Psoas muscle (tissue), 8 donors: Measurements from ENCODE around the gene LITAFD. TPM values are rescaled to one million over a fixed set of nuclear protein-coding genes. Genes with fewer than 3 reads are reported as not detected.
"Not testable (repeated sequence)": the region's sequence is repeated elsewhere in the genome, so short reads cannot be mapped to it uniquely, and the experiment has no call there.

ENCODE experiments used
- ATAC-seq, 4 donors: fragments of 200-7000 bp; cut with Tn5 transposase; one replicate each; pipeline ENCODE4 v1.9.1; 2020; ENCODE audit warnings: moderate library complexity in 3 of 4, mild to moderate bottlenecking in 2 of 4
- DNase-seq, 2 donors: peaks; one replicate each; pipeline ENCODE4 v3.0.0-alpha.2; 2020
- H3K27ac ChIP-seq: fragments of 200-600 bp; one replicate; pipeline ENCODE4 v1.8.0; 2022
- H3K27me3 ChIP-seq, 3 donors: fragments of 200-600 bp in 1 of 3; one replicate each; pipeline versions ENCODE4 v1.6.1 to v1.8.0; 2013 to 2022; ENCODE audit warnings: low read length in 2 of 3, mild to moderate bottlenecking in 2 of 3, moderate library complexity in 1 of 3; ENCODE audit not compliant: insufficient read depth in 3 of 3
- H3K36me3 ChIP-seq, 2 donors: fragments of 200-600 bp in 1 of 2; one replicate each; pipeline versions ENCODE4 v1.6.1 to v1.8.0; 2013 to 2022; ENCODE audit warnings: low read depth in 1 of 2, mild to moderate bottlenecking in 1 of 2, moderate library complexity in 1 of 2; ENCODE audit not compliant: insufficient read depth in 1 of 2
- H3K4me1 ChIP-seq: fragments of 200-600 bp; one replicate; pipeline ENCODE4 v1.8.0; 2022
- H3K4me3 ChIP-seq: fragments of 200-600 bp; one replicate; pipeline ENCODE4 v1.8.0; 2022; ENCODE audit warnings: mild to moderate bottlenecking
- H3K9me3 ChIP-seq: fragments of 200-600 bp; one replicate; pipeline ENCODE4 v1.8.0; 2022
- WGBS, 3 donors: extraction: QIAGEN DNeasy Blood & Tissue Kit; methylation state at CpG; one replicate each; pipeline versions ENCODE4 v1.1.6 to v1.1.7; 2013; 5-methylcytosine and 5-hydroxymethylcytosine counted together
- intact Hi-C, 2 donors: fragments of 100-400 bp; cut with DNase I; formaldehyde crosslinking; loops; one replicate each; pipeline versions ENCODE4 v1.11.0 to v1.14.2; 2022
- polyA plus RNA-seq, 3 donors: library from polyadenylated mRNA; stranded (reverse); fragments of 200-250 nt; gene quantifications; one replicate each; pipeline ENCODE4 v1.2.3, GENCODE V29; 2013
- total RNA-seq, 4 donors: library from RNA; stranded (reverse); fragmentation: NEBNext Ultra II Directional in 2 of 4; extraction: Animal tissue kit (Norgen Biotek cat#: 25700) in 2 of 4; gene quantifications; one replicate each; pipeline versions ENCODE4 v1.2.1 to v1.2.4, GENCODE V29; 2021 to 2023
- TF ChIP-seq, protein P1 (sequence below): fragments of 200-600 bp; IDR thresholded peaks from one replicate; pipeline ENCODE4 v1.8.0; 2022; ENCODE audit warnings: antibody characterized with exemption
- donor health status: healthy with polysubstance abuse.
- donor health status: DM: no; HTN: no; CAD: no; lungs with moderate emphysema.
- donor health status: Bipolar disorder and iron deficiency.
- donor health status: healthy.
- donor health status: DM: yes; HTN: yes; CAD: no.
- donor health status: DM: no; HTN: no; CAD: no.
- donor health status: DM: no; HTN: no; CAD: no.
- donor health status: DM: yes; HTN: yes; CAD: no.

The LITAFD gene
- total and polyA plus RNA-seq, 7 donors = not detected

DNA sequence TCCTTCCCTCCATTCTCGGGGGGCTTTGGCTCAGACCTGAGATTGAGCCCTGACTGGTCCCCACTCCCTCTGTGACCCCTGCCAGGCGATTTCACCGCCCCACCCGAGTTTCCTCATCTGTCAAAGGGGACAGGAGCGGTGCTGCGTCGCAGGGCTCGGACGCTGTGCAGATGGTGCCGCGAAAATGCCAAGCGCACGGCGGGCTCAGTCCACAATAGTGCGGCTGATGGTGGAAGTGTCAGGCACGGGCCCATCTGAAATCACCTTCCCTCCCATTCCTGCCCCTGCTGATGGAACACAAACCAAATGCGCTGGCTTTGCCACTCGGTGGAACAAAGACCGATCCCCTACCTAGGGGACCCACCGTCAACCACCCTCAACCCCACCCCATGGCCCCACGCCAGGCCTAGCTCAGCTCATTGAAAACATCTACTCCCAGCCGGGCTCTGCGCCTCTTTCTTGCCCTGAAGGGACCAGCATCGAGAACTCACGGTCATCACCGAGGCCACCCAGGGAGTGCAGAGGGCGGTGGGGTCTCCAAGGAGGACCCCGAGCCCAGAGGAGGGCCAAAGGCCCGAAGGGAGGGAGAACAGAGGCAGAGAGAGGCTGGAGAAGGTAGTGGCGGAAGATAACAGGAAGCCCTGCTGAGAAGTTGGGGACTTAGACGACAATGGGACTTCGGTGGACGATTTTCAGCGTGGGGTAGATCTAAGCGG lies 14.8 kb upstream of the LITAFD start:
- H3K4me3 ChIP-seq = peak overlapping the region; percentile 72
- intact Hi-C loops = loop anchor here in 1 of 2 donors (5.0 kb wide), 1 partner anchor 70 kb away; the partner anchor contains the start of genes PMM2 and TMEM186
- peaks cover 6% of the 10 kb centered on the region for H3K4me1 ChIP-seq
- TF ChIP-seq, protein P1, sequence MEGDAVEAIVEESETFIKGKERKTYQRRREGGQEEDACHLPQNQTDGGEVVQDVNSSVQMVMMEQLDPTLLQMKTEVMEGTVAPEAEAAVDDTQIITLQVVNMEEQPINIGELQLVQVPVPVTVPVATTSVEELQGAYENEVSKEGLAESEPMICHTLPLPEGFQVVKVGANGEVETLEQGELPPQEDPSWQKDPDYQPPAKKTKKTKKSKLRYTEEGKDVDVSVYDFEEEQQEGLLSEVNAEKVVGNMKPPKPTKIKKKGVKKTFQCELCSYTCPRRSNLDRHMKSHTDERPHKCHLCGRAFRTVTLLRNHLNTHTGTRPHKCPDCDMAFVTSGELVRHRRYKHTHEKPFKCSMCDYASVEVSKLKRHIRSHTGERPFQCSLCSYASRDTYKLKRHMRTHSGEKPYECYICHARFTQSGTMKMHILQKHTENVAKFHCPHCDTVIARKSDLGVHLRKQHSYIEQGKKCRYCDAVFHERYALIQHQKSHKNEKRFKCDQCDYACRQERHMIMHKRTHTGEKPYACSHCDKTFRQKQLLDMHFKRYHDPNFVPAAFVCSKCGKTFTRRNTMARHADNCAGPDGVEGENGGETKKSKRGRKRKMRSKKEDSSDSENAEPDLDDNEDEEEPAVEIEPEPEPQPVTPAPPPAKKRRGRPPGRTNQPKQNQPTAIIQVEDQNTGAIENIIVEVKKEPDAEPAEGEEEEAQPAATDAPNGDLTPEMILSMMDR = no peak
- no peaks in the 10 kb centered on the region for H3K9me3 ChIP-seq
- peaks cover 0 to 34% (median 8%) of the 10 kb centered on the region in 3 donors for H3K27me3 ChIP-seq
- H3K36me3 ChIP-seq = no peaks in the 10 kb centered on the region
- 3 to 9% (median 5%) methylated on average over 35 of the region's 35 CpGs for WGBS, 3 donors
- H3K27ac ChIP-seq = peak overlapping the region; percentile 60
- DNase-seq (peak; percentile 46 to 69), ATAC-seq (no peak)

DNA sequence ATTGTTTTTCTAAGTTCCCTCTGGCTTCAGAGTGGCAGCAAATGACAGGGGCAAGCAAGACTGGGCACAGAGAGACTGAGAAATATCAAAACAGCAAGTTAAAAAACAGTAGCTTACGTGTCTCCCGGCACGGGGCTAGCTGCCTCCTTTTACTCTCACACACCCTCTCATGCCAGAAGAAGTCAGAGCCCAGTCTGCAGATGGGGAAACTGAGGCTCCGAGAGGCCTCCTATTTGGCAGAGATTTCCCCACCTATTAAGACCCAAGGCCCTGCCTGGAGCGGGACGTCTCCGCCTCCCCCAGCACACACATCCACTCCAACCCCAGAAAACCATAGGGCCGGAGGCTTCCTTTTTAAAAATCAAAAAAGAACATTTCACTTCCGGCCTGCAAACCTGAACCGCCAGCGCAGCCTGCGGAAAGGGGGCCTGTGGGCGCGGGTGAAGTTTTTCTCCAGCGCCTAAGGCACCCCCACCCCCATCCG lies 14.2 kb upstream of the LITAFD start:
- DNase-seq (no peak), ATAC-seq (no peak)
- no peaks in the 10 kb centered on the region for H3K36me3 ChIP-seq
- peaks cover 6% of the 10 kb centered on the region for H3K4me1 ChIP-seq
- peak overlapping the region; percentile 60 for H3K27ac ChIP-seq
- peak overlapping the region; percentile 72 for H3K4me3 ChIP-seq
- WGBS, 3 donors = 0 to 2% (median 1%) methylated on average over 16 of the region's 16 CpGs
- intact Hi-C loops = loop anchor here in 1 of 2 donors (5.0 kb wide), 1 partner anchor 71 kb away; the partner anchor contains the start of genes PMM2 and TMEM186
- H3K27me3 ChIP-seq = peaks cover 0 to 34% (median 8%) of the 10 kb centered on the region in 3 donors
- H3K9me3 ChIP-seq = no peaks in the 10 kb centered on the region
- TF ChIP-seq, protein P1 = no peak

DNA sequence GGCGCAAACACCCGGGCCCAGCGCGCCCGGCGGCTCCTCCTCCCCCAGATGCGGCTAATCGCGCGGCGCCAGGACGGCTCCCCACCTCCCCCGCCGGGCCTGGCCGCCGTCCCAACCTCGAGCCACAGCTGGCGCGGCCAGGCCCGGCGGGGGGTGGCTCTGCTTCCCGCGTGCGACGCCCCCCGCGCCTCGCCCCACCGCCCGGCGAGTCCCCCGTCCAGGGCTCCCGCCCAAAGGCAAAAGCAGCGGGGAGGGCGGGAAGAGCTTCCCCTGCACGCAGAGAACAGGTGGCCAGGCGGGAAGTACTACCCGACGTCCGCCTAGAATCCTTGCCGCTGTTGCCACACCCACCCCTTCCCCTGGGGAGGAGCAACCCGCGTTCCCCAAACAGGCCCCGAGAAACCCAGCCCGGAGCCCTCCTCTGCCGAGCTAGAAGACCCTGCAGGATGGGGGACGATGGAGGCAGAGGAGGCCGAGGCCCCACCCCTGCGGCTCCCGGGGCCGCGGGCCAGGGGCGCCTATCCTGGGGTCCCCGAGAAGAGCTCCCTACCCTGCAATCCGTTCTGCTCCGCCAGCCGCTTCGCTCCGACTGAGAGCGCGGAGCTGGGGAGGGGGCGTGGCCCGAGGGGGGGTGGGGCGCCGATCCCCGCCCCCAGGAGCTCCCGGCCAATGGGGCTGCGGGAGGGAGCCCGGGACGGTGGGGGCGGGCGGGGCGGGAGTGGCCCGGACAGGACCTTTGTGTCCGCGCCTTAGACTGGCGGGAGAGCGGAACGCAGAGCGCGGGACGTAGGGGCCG lies 13.5 kb upstream of the LITAFD start, which contains the start of gene CARHSP1:
CARHSP1 (minus strand) TSS at position 591 of the 796 bp plus-strand sequence. CDS start 9,678 bp downstream, outside the sequence.
- Histone ChIP-seq H3K4me3 (peak within 1 kb of the TSS; percentile 72), H3K9me3 (no peaks in the 10 kb centered on the region), H3K27ac (peak within 1 kb of the TSS; percentile 60), H3K4me1 (peaks cover 6% of the 10 kb centered on the region), H3K36me3 (no peaks in the 10 kb centered on the region), H3K27me3 (peaks cover 0 to 34% (median 8%) of the 10 kb centered on the region in 3 donors)
- TF ChIP-seq, protein P1 = no peak
- intact Hi-C loops = loop anchor here in 1 of 2 donors (5.0 kb wide), 1 partner anchor 71 kb away; the partner anchor contains the start of genes PMM2 and TMEM186
- peak; percentile 87 to 92 (median 90) for ATAC-seq
- peak; percentile 85 to 91 for DNase-seq
- 0 to 1% (median 1%) methylated on average over 60 to 83 of the region's 83 CpGs for WGBS, 3 donors

DNA sequence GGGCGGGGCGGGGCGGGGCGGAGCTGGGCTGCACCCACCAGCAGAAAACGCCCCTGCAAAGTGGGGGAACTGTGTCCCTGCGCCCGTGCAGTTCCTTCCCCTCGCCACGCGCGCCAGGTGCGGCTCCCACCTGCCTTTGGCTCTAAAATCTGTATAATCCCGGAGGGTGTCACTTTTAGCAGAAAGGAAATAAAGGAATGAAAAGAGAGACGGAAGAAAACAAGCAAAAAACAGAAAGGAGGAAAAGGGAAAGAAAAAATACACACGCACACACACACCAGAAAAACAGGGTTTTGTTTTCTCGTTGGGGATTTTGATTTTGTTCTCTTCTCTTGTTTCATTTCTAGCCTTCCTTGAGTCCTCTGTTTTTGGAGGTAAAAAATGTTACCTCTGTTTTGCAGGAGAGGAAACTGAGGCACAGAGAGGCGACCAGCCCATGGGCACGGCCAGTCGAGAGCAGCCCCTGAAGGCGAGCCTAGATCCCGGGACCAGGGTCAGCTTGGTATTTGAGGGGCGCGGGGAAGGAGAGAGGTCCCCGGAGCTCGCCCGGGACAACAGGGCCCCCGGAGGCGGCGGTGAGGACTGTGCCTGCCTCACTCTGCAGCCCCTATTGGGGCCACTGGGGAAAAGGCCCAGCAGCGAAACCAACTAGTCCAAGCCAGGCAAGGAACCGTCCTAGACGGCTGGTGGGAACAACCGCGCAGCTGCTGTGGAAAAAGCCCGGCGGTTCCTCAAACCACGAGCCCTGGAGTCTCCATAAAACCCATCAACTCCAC lies 12.8 kb upstream of the LITAFD start:
- intact Hi-C loops = loop anchor here in 1 of 2 donors (5.0 kb wide), 1 partner anchor 72 kb away; the partner anchor contains the start of genes PMM2 and TMEM186
- TF ChIP-seq, protein P1 = no peak
- Histone ChIP-seq H3K9me3 (no peaks in the 10 kb centered on the region), H3K27me3 (peaks cover 0 to 28% (median 8%) of the 10 kb centered on the region in 3 donors), H3K4me3 (peak overlapping the region; percentile 72), H3K27ac (no peak overlapping the region), H3K36me3 (no peaks in the 10 kb centered on the region), H3K4me1 (peaks cover 4% of the 10 kb centered on the region)
- DNase-seq = no peak
- ATAC-seq = no peak
- 26 to 28% (median 26%) methylated on average over 36 to 37 of the region's 37 CpGs for WGBS, 3 donors

DNA sequence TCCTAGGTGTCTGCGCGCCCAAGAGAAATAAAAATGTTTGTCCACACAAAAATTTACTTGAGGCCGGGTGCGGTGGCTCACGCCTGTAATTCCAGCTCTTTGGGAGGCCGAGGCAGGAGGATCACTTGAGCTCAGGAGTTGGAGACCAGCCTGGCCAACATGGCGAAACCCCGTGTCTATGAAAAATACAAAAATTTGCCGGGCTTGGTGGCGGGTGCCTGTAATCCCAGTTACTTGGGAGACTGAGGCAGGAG lies 12.2 kb upstream of the LITAFD start:
- not testable (repeated sequence) for H3K9me3 ChIP-seq, H3K4me1 ChIP-seq, DNase-seq, ATAC-seq, H3K36me3 ChIP-seq, H3K4me3 ChIP-seq, H3K27ac ChIP-seq
- H3K27me3 ChIP-seq = peaks cover 0 to 24% (median 4%) of the 10 kb centered on the region in 3 donors
- intact Hi-C loops = loop anchor here in 1 of 2 donors (5.0 kb wide), 1 partner anchor 73 kb away; the partner anchor contains the start of genes PMM2 and TMEM186
- 97 to 99% (median 97%) methylated on average over 10 of the region's 10 CpGs for WGBS, 3 donors
